IMR-90 (cell line): Measurements from ENCODE around the gene FNBP1. TPM values are rescaled to one million over a fixed set of nuclear protein-coding genes. Genes with fewer than 3 reads are reported as not detected.

Source experiments
- ATAC-seq: fragments of 200-7000 bp; cut with Tn5 transposase; 2 replicates; pipeline ENCODE4 v1.9.1; 2020; ENCODE audit warnings: low read depth, mild to moderate bottlenecking, moderate library complexity
- BruUV-seq: library from RNA; stranded (reverse); fragments of 400-500 nt; replicated peaks from 2 replicates; lab custom pipeline; 2021; lab: Mats Ljungman, UMichigan
- CTCF ChIA-PET: fragments of 300-600 bp; formaldehyde crosslinking; extraction: SDS; loops from one replicate; lab custom pipeline; 2021; ENCODE audit warnings: antibody characterized with exemption; lab: Yijun Ruan, JAX
- POLR2A ChIA-PET: fragments of 300-600 bp; sonication (Branson Sonifier 250); formaldehyde crosslinking; loops from one replicate; lab custom pipeline; 2022; ENCODE audit warnings: antibody characterized with exemption; ENCODE audit not compliant: unreplicated experiment; lab: Charles Lee
- DNase-seq: peaks from one replicate; pipeline ENCODE4 v3.0.0; 2013
- H2AFZ ChIP-seq: replicated peaks from 2 replicates; pipeline ENCODE3; 2013; ENCODE audit warnings: low read length, mild to moderate bottlenecking; ENCODE audit not compliant: poor library complexity
- H2AK5ac ChIP-seq: 2 replicates; pipeline ENCODE4 v1.6.1; 2013; ENCODE audit warnings: low read depth, low read length, inconsistent platforms
- H2AK9ac ChIP-seq: replicated peaks from 2 replicates; pipeline ENCODE3; 2013; ENCODE audit warnings: mild to moderate bottlenecking, low read depth, low read length, moderate library complexity; ENCODE audit not compliant: poor library complexity
- H2BK120ac ChIP-seq: 2 replicates; pipeline ENCODE4 v1.6.1; 2013; ENCODE audit warnings: low read depth, low read length, inconsistent platforms
- H2BK15ac ChIP-seq: 3 replicates; pipeline ENCODE4 v1.6.1; 2013; ENCODE audit warnings: low read depth, low read length, inconsistent platforms
- H2BK20ac ChIP-seq: 2 replicates; pipeline ENCODE4 v1.6.1; 2013; ENCODE audit warnings: low read depth, mild to moderate bottlenecking, inconsistent platforms, low read length, moderate library complexity
- H2BK5ac ChIP-seq: 2 replicates; pipeline ENCODE4 v1.6.1; 2013; ENCODE audit warnings: mild to moderate bottlenecking, low read depth, low read length, inconsistent platforms; ENCODE audit not compliant: poor library complexity, severe bottlenecking
- H3K14ac ChIP-seq: replicated peaks from 2 replicates; pipeline ENCODE4 v1.6.1; 2013; ENCODE audit warnings: low read depth, low read length, inconsistent platforms
- H3K18ac ChIP-seq: 2 replicates; pipeline ENCODE4 v1.6.1; 2013; ENCODE audit warnings: low read depth, low read length, control low read depth
- H3K23ac ChIP-seq: 2 replicates; pipeline ENCODE4 v1.6.1; 2013; ENCODE audit warnings: low read depth, low read length, inconsistent platforms
- H3K27ac ChIP-seq: 2 replicates; pipeline ENCODE4 v1.5.1; 2013; ENCODE audit warnings: mild to moderate bottlenecking, control low read depth, low read length; ENCODE audit not compliant: insufficient read depth
- H3K27me3 ChIP-seq: 2 replicates; pipeline ENCODE4 v1.6.1; 2013; ENCODE audit warnings: low read length; ENCODE audit not compliant: control insufficient read depth, insufficient read depth
- H3K36me3 ChIP-seq: 2 replicates; pipeline ENCODE4 v1.6.1; 2013; ENCODE audit warnings: low read length, mixed read lengths; ENCODE audit not compliant: control insufficient read depth, insufficient read depth
- H3K4ac ChIP-seq: 2 replicates; pipeline ENCODE4 v1.6.1; 2013; ENCODE audit warnings: low read depth, low read length, inconsistent platforms
- H3K4me1 ChIP-seq: 2 replicates; pipeline ENCODE4 v1.6.1; 2013; ENCODE audit warnings: low read length, mixed read lengths; ENCODE audit not compliant: control insufficient read depth, insufficient read depth
- H3K4me2 ChIP-seq: 2 replicates; pipeline ENCODE4 v1.6.1; 2013; ENCODE audit warnings: low read depth, mild to moderate bottlenecking, control low read depth, low read length, moderate library complexity
- H3K4me3 ChIP-seq: 2 replicates; pipeline ENCODE4 v1.5.1; 2013; ENCODE audit warnings: low read depth, mild to moderate bottlenecking, control low read depth, low read length, moderate library complexity; ENCODE audit not compliant: insufficient read depth
- H3K56ac ChIP-seq: 2 replicates; pipeline ENCODE4 v1.6.1; 2013; ENCODE audit warnings: low read length, inconsistent platforms; ENCODE audit not compliant: insufficient read depth; ENCODE audit errors: extremely low read depth
- H3K79me1 ChIP-seq, 2 experiments: 2 replicates each; pipeline ENCODE4 v1.6.1; 2013; ENCODE audit warnings: low read length in 2 of 2, inconsistent platforms in 1 of 2, low read depth in 1 of 2
- H3K9ac ChIP-seq: 2 replicates; pipeline ENCODE4 v1.6.1; 2013; ENCODE audit warnings: low read depth, low read length, control low read depth
- H3K9me1 ChIP-seq: 2 replicates; pipeline ENCODE4 v1.6.1; 2013; ENCODE audit warnings: low read length, inconsistent platforms; ENCODE audit not compliant: insufficient read depth
- H3K9me3 ChIP-seq: 2 replicates; pipeline ENCODE4 v1.6.1; 2013; ENCODE audit warnings: low read length; ENCODE audit not compliant: control insufficient read depth, insufficient read depth
- H4K20me1 ChIP-seq: 2 replicates; pipeline ENCODE4 v1.6.1; 2013; ENCODE audit warnings: low read length, inconsistent platforms; ENCODE audit not compliant: insufficient read depth
- H4K5ac ChIP-seq: 2 replicates; pipeline ENCODE4 v1.6.1; 2013; ENCODE audit warnings: mild to moderate bottlenecking, low read depth, low read length, control low read depth
- H4K8ac ChIP-seq, 2 experiments: 2 replicates each; pipeline ENCODE4 v1.6.1; 2013; ENCODE audit warnings: low read depth in 2 of 2, low read length in 2 of 2, control low read depth in 1 of 2, inconsistent platforms in 1 of 2
- H4K91ac ChIP-seq: 2 replicates; pipeline ENCODE4 v1.6.1; 2013; ENCODE audit warnings: low read depth, low read length, inconsistent platforms; ENCODE audit not compliant: insufficient read depth
- CEBPB ChIP-seq: IDR thresholded peaks from 2 replicates; pipeline ENCODE4 v1.6.1; 2012; ENCODE audit warnings: low read depth, low read length, improper control_type of control experiment
- FOS ChIP-seq: fragments of 150-350 bp; IDR thresholded peaks from 2 replicates; pipeline ENCODE4 v1.6.1; 2016; ENCODE audit warnings: low read depth, low read length
- MAZ ChIP-seq: IDR thresholded peaks from 2 replicates; pipeline ENCODE4 v1.6.1; 2012; ENCODE audit warnings: low read depth, mild to moderate bottlenecking, low read length, improper control_type of control experiment, moderate library complexity, borderline replicate concordance
- MXI1 ChIP-seq: IDR thresholded peaks from 2 replicates; pipeline ENCODE4 v1.6.1; 2012; ENCODE audit warnings: low read depth, mild to moderate bottlenecking, low read length, moderate library complexity, borderline replicate concordance
- NFE2L2 ChIP-seq: fragments of 150-350 bp; IDR thresholded peaks from 2 replicates; pipeline ENCODE4 v1.6.1; 2016; ENCODE audit warnings: low read depth, mild to moderate bottlenecking, low read length
- RAD21 ChIP-seq: IDR thresholded peaks from 2 replicates; pipeline ENCODE4 v1.6.1; 2012; ENCODE audit warnings: low read length, improper control_type of control experiment
- WGBS, 2 experiments: methylation state at CpG; one replicate each; pipeline versions ENCODE4 v1.1.5 to v1.1.7; 2013; ENCODE audit warnings: missing lambda C conversion rate in 2 of 2; ENCODE audit not compliant: insufficient read length in 1 of 2; ENCODE audit errors: extremely low coverage in 2 of 2; 5-methylcytosine and 5-hydroxymethylcytosine counted together
- dilution Hi-C: fragments of 300-500 bp; cut with HindIII; formaldehyde crosslinking; loops from one replicate; pipeline ENCODE4 v1.14.3; 2018; ENCODE audit warnings: low sequenced_read_pairs; ENCODE audit not compliant: unreplicated experiment
- in situ Hi-C: fragments of 300-500 bp; cut with MboI; formaldehyde crosslinking; loops from 3 replicates; pipeline ENCODE4 v1.14.3; 2019; ENCODE audit warnings: low sequenced_read_pairs, inconsistent platforms, mixed read lengths
- intact Hi-C: fragments of 100-400 bp; cut with micrococcal nuclease; formaldehyde crosslinking; loops from 2 replicates; pipeline ENCODE4 v1.10.0; 2022
- polyA plus RNA-seq, 3 experiments: library from polyadenylated mRNA; depleted of rRNA; stranded (reverse); fragments of >200 nt; gene quantifications; 2 replicates each; pipeline ENCODE4 v1.2.3, GENCODE V29; 2012; ENCODE audit warnings: low replicate concordance in 1 of 3
- total RNA-seq: library from RNA; depleted of rRNA; stranded (reverse); fragments of >200 nt; gene quantifications from 2 replicates; pipeline ENCODE4 v1.2.3, GENCODE V29; 2012
- TF ChIP-seq, protein P1 (sequence below): fragments of 150-350 bp; IDR thresholded peaks from 2 replicates; pipeline ENCODE4 v1.6.1; 2016; ENCODE audit warnings: low read depth, mild to moderate bottlenecking, low read length, moderate library complexity, borderline replicate concordance
- TF ChIP-seq, protein P2 (sequence below): conservative IDR thresholded peaks from 2 replicates; pipeline ENCODE4 v1.5.1; 2012; ENCODE audit warnings: mild to moderate bottlenecking, low read depth, low read length, improper control_type of control experiment

The FNBP1 gene
- total and polyA plus RNA-seq, 2 of the 4 experiments (the other 2 are of a cell fraction) = 10.3 to 15.4 TPM

DNA sequence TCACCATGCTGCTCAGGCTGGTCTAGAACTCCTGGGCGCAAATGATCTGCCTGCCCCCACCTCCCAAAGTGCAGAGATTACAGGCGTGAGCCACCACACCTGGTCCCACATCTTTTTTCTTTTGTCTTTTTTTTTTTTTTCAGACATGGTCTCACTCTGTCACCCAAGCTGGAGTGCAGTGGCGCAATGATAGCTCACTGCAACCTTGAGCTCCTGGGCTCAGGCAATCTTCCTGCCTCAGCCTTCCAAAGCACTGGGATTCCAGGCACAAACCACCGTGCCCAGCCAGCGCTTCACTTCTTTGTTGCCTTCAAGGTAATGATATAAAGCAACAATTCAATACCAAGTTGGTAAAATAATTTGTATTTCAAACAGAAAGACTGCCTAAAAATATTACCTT is 128.9 kb downstream of the FNBP1 start:
- in situ Hi-C loops = no loop called here
- no peak overlapping the region for H3K4me3 ChIP-seq
- no peak overlapping the region for H4K8ac ChIP-seq
- no peaks in the 10 kb centered on the region for H3K79me1 ChIP-seq
- no TSS peak for BruUV-seq
- no peak for DNase-seq
- no peak for TF ChIP-seq MXI1
- no peak for TF ChIP-seq RAD21
- TF ChIP-seq NFE2L2 = no peak
- TF ChIP-seq, protein P1, sequence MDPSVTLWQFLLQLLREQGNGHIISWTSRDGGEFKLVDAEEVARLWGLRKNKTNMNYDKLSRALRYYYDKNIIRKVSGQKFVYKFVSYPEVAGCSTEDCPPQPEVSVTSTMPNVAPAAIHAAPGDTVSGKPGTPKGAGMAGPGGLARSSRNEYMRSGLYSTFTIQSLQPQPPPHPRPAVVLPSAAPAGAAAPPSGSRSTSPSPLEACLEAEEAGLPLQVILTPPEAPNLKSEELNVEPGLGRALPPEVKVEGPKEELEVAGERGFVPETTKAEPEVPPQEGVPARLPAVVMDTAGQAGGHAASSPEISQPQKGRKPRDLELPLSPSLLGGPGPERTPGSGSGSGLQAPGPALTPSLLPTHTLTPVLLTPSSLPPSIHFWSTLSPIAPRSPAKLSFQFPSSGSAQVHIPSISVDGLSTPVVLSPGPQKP = no peak
- TF ChIP-seq CEBPB = no peak
- TF ChIP-seq MAZ = no peak
- TF ChIP-seq, protein P2, sequence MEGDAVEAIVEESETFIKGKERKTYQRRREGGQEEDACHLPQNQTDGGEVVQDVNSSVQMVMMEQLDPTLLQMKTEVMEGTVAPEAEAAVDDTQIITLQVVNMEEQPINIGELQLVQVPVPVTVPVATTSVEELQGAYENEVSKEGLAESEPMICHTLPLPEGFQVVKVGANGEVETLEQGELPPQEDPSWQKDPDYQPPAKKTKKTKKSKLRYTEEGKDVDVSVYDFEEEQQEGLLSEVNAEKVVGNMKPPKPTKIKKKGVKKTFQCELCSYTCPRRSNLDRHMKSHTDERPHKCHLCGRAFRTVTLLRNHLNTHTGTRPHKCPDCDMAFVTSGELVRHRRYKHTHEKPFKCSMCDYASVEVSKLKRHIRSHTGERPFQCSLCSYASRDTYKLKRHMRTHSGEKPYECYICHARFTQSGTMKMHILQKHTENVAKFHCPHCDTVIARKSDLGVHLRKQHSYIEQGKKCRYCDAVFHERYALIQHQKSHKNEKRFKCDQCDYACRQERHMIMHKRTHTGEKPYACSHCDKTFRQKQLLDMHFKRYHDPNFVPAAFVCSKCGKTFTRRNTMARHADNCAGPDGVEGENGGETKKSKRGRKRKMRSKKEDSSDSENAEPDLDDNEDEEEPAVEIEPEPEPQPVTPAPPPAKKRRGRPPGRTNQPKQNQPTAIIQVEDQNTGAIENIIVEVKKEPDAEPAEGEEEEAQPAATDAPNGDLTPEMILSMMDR = no peak
- no peak for TF ChIP-seq FOS
- H3K18ac ChIP-seq = no peak overlapping the region
- intact Hi-C loops = no loop called here
- WGBS, 2 experiments = 100% methylated on average over 2 of the region's 5 CpGs; no CpG with 5 or more reads in 1 of the 2 experiments
- H3K4ac ChIP-seq = no peak overlapping the region
- ChIA-PET CTCF (interaction anchor here (1.0 to 1.6 kb wide), 2 partner anchors 19 to 22 kb away, joined by 3 to 4 read pairs; no protein-coding TSS in a partner anchor), POLR2A (no interaction called here)
- no peak overlapping the region for H2AFZ ChIP-seq
- H3K9me3 ChIP-seq = no peaks in the 10 kb centered on the region
- H3K9me1 ChIP-seq = peaks cover 6% of the 10 kb centered on the region; the same call in 1 of the 2 replicates
- no peak overlapping the region for H3K56ac ChIP-seq
- no peak overlapping the region for H3K23ac ChIP-seq
- no peak overlapping the region for H2BK120ac ChIP-seq
- H3K4me2 ChIP-seq = no peak overlapping the region
- no peak overlapping the region for H2BK15ac ChIP-seq
- H2BK20ac ChIP-seq = no peak overlapping the region
- no peaks in the 10 kb centered on the region for H4K20me1 ChIP-seq
- no peak overlapping the region for H2BK5ac ChIP-seq
- no peak overlapping the region for H2AK9ac ChIP-seq
- H3K27ac ChIP-seq = no peak overlapping the region
- ATAC-seq = no peak
- no peaks in the 10 kb centered on the region for H3K27me3 ChIP-seq
- dilution Hi-C loops = no loop called here
- H3K4me1 ChIP-seq = peaks cover 4% of the 10 kb centered on the region
- H2AK5ac ChIP-seq = no peak overlapping the region
- H3K36me3 ChIP-seq = peaks cover 4% of the 10 kb centered on the region
- no peak overlapping the region for H3K9ac ChIP-seq
- no peak overlapping the region for H4K5ac ChIP-seq
- no peak overlapping the region for H4K91ac ChIP-seq
- no peak overlapping the region for H3K14ac ChIP-seq
